Cardiac ventricle fibroblast (primary cell): ENCODE measurements around the gene MAP4K5. TPM values are rescaled to one million over a fixed set of nuclear protein-coding genes. Genes with fewer than 3 reads are reported as not detected.

ENCODE experiments used
- total RNA-seq: library from RNA; depleted of rRNA; stranded (reverse); fragments of >200 nt; gene quantifications from 2 replicates; pipeline ENCODE4 v1.2.3, GENCODE V29; 2015

The MAP4K5 gene
- 71.0 and 96.0 TPM in 2 replicates for total RNA-seq

DNA sequence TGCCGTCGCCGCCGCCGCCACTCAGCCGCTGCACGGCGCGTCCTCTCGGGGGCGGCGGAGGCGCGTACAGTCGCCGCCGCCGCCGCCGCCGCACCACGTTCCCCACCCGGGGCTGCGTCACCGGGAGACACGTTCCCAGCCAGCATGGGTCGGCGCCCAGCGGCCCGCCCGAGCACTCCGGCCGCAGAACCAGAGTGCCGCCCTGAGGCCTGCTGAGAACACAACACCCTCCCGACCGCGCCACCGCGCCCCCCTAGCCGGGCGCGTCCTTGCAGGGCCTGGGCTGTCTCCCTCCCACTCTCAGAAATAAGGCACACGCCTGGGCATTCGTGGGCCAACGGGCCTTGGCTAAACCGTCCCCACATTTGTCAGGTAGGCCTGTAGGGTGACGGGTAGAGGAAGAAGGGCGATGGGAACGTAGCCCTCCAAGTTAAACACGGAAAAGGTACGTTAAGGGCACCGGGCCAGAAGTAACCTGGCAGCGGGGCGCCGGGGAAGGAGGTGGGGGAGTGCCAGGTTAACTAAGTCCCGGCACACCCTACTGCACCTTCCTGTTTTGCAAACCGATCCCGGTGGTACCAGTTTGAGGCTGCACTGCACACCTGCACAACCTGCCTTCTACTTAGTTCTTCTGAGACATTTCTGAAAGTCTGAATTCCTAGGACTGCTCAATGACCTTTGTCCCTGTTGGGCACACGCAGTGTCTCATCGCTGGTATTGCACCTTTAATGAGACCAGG is at the start of gene MAP4K5:
Gene MAP4K5, minus strand, starts transcription at position 68 of the 739 bp plus-strand sequence. CDS start 520 bp downstream, outside the sequence.

DNA sequence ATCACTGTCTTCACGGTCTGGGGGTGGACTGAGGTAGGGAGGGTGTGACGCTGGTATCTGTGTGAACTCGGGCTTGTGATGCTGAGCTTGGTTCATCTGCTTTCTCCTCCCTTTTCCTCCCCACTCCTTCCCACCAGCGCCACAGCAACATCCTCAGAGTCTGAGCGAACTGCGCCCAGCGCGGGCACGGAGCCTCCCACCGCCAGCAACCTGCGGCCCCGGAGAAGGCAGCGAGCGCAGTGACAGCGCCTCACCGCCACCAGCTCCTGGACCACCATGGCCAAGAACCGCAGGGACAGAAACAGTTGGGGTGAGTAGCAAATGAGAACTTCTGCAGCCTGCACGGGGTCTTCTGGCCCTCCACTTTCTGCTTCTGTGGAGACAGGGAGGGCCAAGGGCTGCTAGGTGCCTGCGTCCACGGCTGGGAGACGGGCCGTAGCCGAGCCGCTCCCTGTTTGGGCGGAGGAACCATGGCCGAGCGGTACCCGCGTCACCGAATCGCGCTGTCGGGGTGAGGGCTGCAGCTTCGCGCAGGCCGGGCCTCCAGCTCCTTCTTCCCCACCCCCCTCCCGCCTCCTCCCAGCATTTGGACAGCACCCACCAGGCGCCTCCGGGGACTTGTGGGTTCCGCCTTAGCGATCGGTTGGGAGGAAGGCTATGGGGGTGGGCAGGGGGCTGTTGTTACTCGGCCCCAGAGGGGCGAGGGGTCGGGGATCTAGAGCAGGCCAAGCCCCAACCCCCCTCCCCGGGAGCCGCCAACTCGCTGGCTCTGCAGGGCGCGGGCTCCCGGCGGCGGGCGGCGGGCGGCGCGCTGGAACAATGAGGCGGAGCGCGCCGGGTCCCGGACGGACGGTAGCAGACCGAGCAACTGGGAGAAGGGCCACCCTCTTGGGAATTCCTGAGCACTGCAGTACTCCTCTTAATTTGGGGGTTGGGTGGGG is 27.9 kb upstream of the MAP4K5 start, which contains the start of gene ATL1:
Gene ATL1, plus strand, starts transcription at position 156 of the 941 bp plus-strand sequence. Its CDS starts 121 bp downstream, at position 277.

DNA sequence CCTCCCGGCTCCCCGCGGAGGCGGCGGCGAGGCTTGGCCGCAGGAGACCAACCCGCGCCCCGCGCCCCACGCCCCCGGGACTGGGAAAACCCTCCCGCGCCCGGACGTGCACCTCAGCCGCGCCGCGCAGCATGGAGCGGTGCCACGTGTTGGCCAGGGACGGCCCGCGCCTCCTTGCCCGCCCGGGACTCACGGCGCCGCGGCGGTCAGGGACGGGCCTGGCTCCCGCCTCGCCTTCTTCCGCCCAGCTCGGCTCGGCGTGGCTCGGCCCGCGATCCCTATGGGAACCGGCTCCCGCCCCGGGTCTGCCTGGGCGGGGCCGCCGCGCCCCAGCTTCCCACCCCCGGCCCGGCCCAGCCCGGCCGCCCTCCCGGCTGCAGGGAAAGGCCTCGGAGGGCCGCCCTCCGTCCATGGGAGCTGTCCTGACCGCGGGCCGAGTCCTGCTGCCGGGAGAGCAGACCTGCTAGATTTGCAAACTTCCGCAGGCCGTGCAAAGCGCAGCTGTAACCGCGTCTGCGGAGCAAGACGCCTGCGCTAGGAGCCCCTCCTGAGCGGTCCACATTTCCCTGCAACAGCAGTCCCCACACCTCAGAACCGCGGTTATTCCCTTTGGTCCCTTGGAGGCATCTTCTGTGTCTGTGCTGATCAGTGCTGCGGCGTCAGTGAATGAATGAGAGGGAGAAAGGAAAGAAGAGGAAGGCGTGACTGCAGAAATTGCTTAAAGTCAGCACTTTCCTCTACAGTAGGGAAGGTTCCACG is 135.6 kb downstream of the MAP4K5 start, which contains the start of gene CDKL1:
Gene CDKL1, minus strand, starts transcription at position 251 of the 759 bp plus-strand sequence. CDS start 1,013 bp downstream, outside the sequence.

Other genes starting within 250 kb of the MAP4K5 start
- gene L2HGDH, start 220.3 kb downstream of the MAP4K5 start, total RNA-seq: 1.5 and 3.7 TPM in 2 replicates
- 3.9 and 11.0 TPM in 2 replicates for gene DMAC2L, start 220.2 kb downstream of the MAP4K5 start, total RNA-seq
- 6.7 and 9.0 TPM in 2 replicates for gene CDKL1, start 135.7 kb downstream of the MAP4K5 start, total RNA-seq
- gene ATL1, start 27.6 kb upstream of the MAP4K5 start, total RNA-seq: 3.2 and 3.7 TPM in 2 replicates
- gene SAV1, start 135.7 kb upstream of the MAP4K5 start, total RNA-seq: 21.8 and 26.5 TPM in 2 replicates